K562 (cell line): ENCODE data around the gene VPS9D1. TPM values are rescaled to one million over a fixed set of nuclear protein-coding genes. Genes with fewer than 3 reads are reported as not detected.
A peak's percentile ranks its signal among the peaks of the same experiment; 100 is the strongest.

Experiments used
- ATAC-seq: fragments of 200-7000 bp; cut with Tn5 transposase; 3 replicates; pipeline ENCODE4 v1.9.1; 2020; ENCODE audit warnings: moderate library complexity
- BruUV-seq: library from RNA; stranded (reverse); fragments of 400-500 nt; replicated peaks from 2 replicates; lab custom pipeline; 2021; lab: Mats Ljungman, UMichigan
- CTCF ChIA-PET: fragments of 300-600 bp; formaldehyde crosslinking; extraction: SDS; loops from one replicate; lab custom pipeline; 2021; ENCODE audit warnings: low intra/inter-chr PET ratio; lab: Yijun Ruan, JAX
- POLR2A ChIA-PET: fragments of 300-600, 350-650 bp; sonication (Branson Sonifier 250); formaldehyde crosslinking; extraction: SDS; loops from one replicate; lab custom pipeline; 2021; ENCODE audit warnings: antibody characterized with exemption, inconsistent platforms; lab: Yijun Ruan, JAX
- DNase-seq, 4 experiments: peaks; one replicate each; pipeline versions ENCODE4 v3.0.0 to v3.0.0-alpha.2; 2011 to 2018; ENCODE audit warnings: low spot score in 3 of 4, mixed read lengths in 3 of 4; ENCODE audit errors: extremely low read depth in 1 of 4
- FAIRE-seq: peaks from 2 replicates; lab custom pipeline; 2011; peaks lifted over from hg19 to GRCh38; lab: Jason Lieb, UNC
- H2AFZ ChIP-seq: 2 replicates; pipeline ENCODE4 v1.6.0; 2011; ENCODE audit warnings: low read depth, low read length, control low read depth, inconsistent platforms
- H3K27ac ChIP-seq: fragments of 200-600 bp; 3 replicates; pipeline ENCODE4 v1.8.0; 2011; ENCODE audit warnings: low read depth, mild to moderate bottlenecking, control low read depth, inconsistent platforms, low read length, moderate library complexity, mixed read lengths; ENCODE audit errors: extremely low read depth
- H3K27me3 ChIP-seq, 2 experiments: fragments of 300-600 bp in 1 of 2; 2 replicates in 1 of 2; 3 replicates in 1 of 2; pipeline versions ENCODE4 v1.6.0 to v1.8.0; 2011; ENCODE audit warnings: inconsistent platforms in 2 of 2, low read length in 2 of 2, mild to moderate bottlenecking in 1 of 2, mixed read lengths in 1 of 2, moderate library complexity in 1 of 2; ENCODE audit not compliant: control insufficient read depth in 2 of 2, insufficient read depth in 2 of 2
- H3K36me3 ChIP-seq: fragments of 300-600 bp; 3 replicates; pipeline ENCODE4 v1.8.0; 2011; ENCODE audit warnings: mild to moderate bottlenecking, low read length, inconsistent platforms; ENCODE audit not compliant: control insufficient read depth, insufficient read depth
- H3K4me1 ChIP-seq, 2 experiments: fragments of 200-600 bp in 1 of 2; replicated peaks in 1 of 2; 2 replicates in 1 of 2; 3 replicates in 1 of 2; pipeline versions ENCODE4 v1.5.1 to v1.8.0; 2011; ENCODE audit warnings: inconsistent platforms in 2 of 2, low read length in 2 of 2, mild to moderate bottlenecking in 1 of 2, mixed read lengths in 1 of 2, moderate library complexity in 1 of 2; ENCODE audit not compliant: control insufficient read depth in 2 of 2, insufficient read depth in 2 of 2
- H3K4me2 ChIP-seq: 2 replicates; pipeline ENCODE4 v1.6.1; 2011; ENCODE audit warnings: low read length, control low read depth, inconsistent platforms, mixed read lengths; ENCODE audit not compliant: insufficient read depth
- H3K4me3 ChIP-seq: fragments of 200-600 bp; sonication (generic), shearing (Covaris generic); 2 replicates; pipeline ENCODE4 v1.5.1; 2016; ENCODE audit warnings: control low read depth, inconsistent platforms
- H3K79me2 ChIP-seq: fragments of 200-600 bp; 3 replicates; pipeline ENCODE4 v1.8.0; 2011; ENCODE audit warnings: low read length, inconsistent platforms; ENCODE audit not compliant: control insufficient read depth, insufficient read depth
- H3K9ac ChIP-seq, 2 experiments: 2 replicates each; pipeline versions ENCODE4 v1.6.0 to v1.6.1; 2011; ENCODE audit warnings: low read depth in 2 of 2, low read length in 2 of 2, control low read depth in 1 of 2, inconsistent platforms in 1 of 2, mild to moderate bottlenecking in 1 of 2, mixed read lengths in 1 of 2; ENCODE audit not compliant: insufficient read depth in 1 of 2
- H3K9me1 ChIP-seq: one replicate; pipeline ENCODE4 v1.6.0; 2011; ENCODE audit warnings: inconsistent platforms, mild to moderate bottlenecking, low read length, moderate library complexity; ENCODE audit not compliant: control insufficient read depth, insufficient read depth
- H3K9me3 ChIP-seq: replicated peaks from 2 replicates; pipeline ENCODE4 v1.5.1; 2011; ENCODE audit warnings: low read depth, low read length, inconsistent platforms; ENCODE audit not compliant: control insufficient read depth, insufficient read depth
- H4K20me1 ChIP-seq: replicated peaks from 2 replicates; pipeline ENCODE4 v1.6.1; 2011; ENCODE audit warnings: low read length, inconsistent platforms, mixed read lengths; ENCODE audit not compliant: control insufficient read depth, insufficient read depth
- CBFA2T3 ChIP-seq: fragments of 450-650 bp; IDR thresholded peaks from 2 replicates; pipeline ENCODE4 v1.6.1; 2017
- CEBPB ChIP-seq: fragments of 450-650 bp; IDR thresholded peaks from 2 replicates; pipeline ENCODE4 v1.6.1; 2016; ENCODE audit warnings: missing genetic modification characterization, missing compliant biosample characterization
- DIDO1 ChIP-seq: fragments of 450-650 bp; IDR thresholded peaks from 2 replicates; pipeline ENCODE4 v1.6.1; 2016; ENCODE audit warnings: low read depth, missing biosample characterization, missing genetic modification characterization
- FOSL1 ChIP-seq: fragments of 200-800 bp; sonication (Bioruptor generic); conservative IDR thresholded peaks from 2 replicates; pipeline ENCODE4 v1.6.1; 2016; ENCODE audit warnings: missing genetic modification characterization, missing compliant biosample characterization
- NFIC ChIP-seq: fragments of 450-650 bp; IDR thresholded peaks from 2 replicates; pipeline ENCODE4 v1.6.1; 2017; ENCODE audit warnings: mild to moderate bottlenecking, inconsistent platforms
- PCBP1 ChIP-seq: fragments of 200-400 bp; formaldehyde crosslinking; IDR thresholded peaks from 2 replicates; pipeline ENCODE4 v1.6.1; 2018; ENCODE audit warnings: mild to moderate bottlenecking, low read depth, low read length; ENCODE audit not compliant: poor library complexity, severe bottlenecking
- POLR2G ChIP-seq: fragments of 200-400 bp; formaldehyde crosslinking; IDR thresholded peaks from 2 replicates; pipeline ENCODE4 v1.6.1; 2017; ENCODE audit warnings: low read depth, mild to moderate bottlenecking, antibody characterized with exemption, low read length, moderate library complexity
- RBFOX2 ChIP-seq: fragments of 200-400 bp; formaldehyde crosslinking; IDR thresholded peaks from 2 replicates; pipeline ENCODE4 v1.6.1; 2017; ENCODE audit warnings: low read depth, mild to moderate bottlenecking, low read length, moderate library complexity
- RBM22 ChIP-seq: fragments of 200-400 bp; formaldehyde crosslinking; IDR thresholded peaks from 2 replicates; pipeline ENCODE4 v1.6.1; 2018; ENCODE audit warnings: low read length, low read depth; ENCODE audit not compliant: poor library complexity, severe bottlenecking
- TAF9B ChIP-seq: fragments of 450-650 bp; IDR thresholded peaks from 2 replicates; pipeline ENCODE4 v1.6.1; 2018; ENCODE audit warnings: mild to moderate bottlenecking; ENCODE audit not compliant: partially characterized antibody
- YBX1 ChIP-seq: fragments of 450-650 bp; IDR thresholded peaks from 2 replicates; pipeline ENCODE4 v1.7.1; 2016; ENCODE audit warnings: mild to moderate bottlenecking
- ZBTB7A ChIP-seq: IDR thresholded peaks from 2 replicates; pipeline ENCODE4 v1.6.1; 2011; ENCODE audit warnings: low read depth, mild to moderate bottlenecking, low read length, moderate library complexity, borderline replicate concordance; ENCODE audit not compliant: control insufficient read depth
- ZNF165 ChIP-seq: fragments of 250-450 bp; sonication (Bioruptor Pico); IDR thresholded peaks from 2 replicates; pipeline ENCODE4 v1.4.0; 2020; ENCODE audit warnings: borderline replicate concordance
- WGBS: fragments of 100-300 bp; shearing (Covaris generic); methylation state at CpG from one replicate; pipeline ENCODE4 v1.1.6; 2016; ENCODE audit warnings: low coverage, mixed read lengths; ENCODE audit not compliant: insufficient coverage; ENCODE audit errors: missing lambda C conversion rate; 5-methylcytosine and 5-hydroxymethylcytosine counted together
- in situ Hi-C: fragments of 300-500 bp; cut with MboI; formaldehyde crosslinking; loops from 4 replicates; pipeline ENCODE4 v1.15.0; 2018; ENCODE audit warnings: inconsistent platforms, mixed read lengths
- intact Hi-C: fragments of 100-400 bp; cut with micrococcal nuclease; formaldehyde crosslinking; loops from 2 replicates; pipeline ENCODE4 v1.14.2; 2022
- polyA plus RNA-seq, 8 experiments: library from polyadenylated mRNA; depleted of rRNA in 4 of 8; stranded (reverse) in 5 of 8; unstranded in 3 of 8; fragments of >200 nt; fragmentation: Nextera tagmentation in 2 of 8; fragmentation: Illumina TruSeq in 1 of 8; extraction: Ambion mirVana in 2 of 8; extraction: Trizol in 1 of 8; gene quantifications; 2 replicates each; pipeline versions ENCODE4 v1.2.1 to v1.2.3, GENCODE V29; 2011 to 2014; ENCODE audit warnings: inconsistent platforms in 1 of 8, missing spikeins in 1 of 8
- total RNA-seq, 7 experiments: library from RNA; depleted of rRNA in 6 of 7; stranded (reverse); fragments of >200 nt in 6 of 7; fragmentation: Illumina TruSeq in 2 of 7; extraction: Trizol in 2 of 7; gene quantifications; 2 replicates each; pipeline versions ENCODE4 v1.2.1 to v1.2.3, GENCODE V29; 2011 to 2021; ENCODE audit warnings: low replicate concordance in 1 of 7

Gene VPS9D1
- total and polyA plus RNA-seq, 9 of the 15 experiments (the other 6 are each of a cell fraction or from before 2014, with no cell fraction given) = 0.33 to 3.1 (median 1.1) TPM

- TF ChIP-seq FOSL1 (no peak), CEBPB (tag) (no peak), TAF9B (no peak), YBX1 (no peak), CBFA2T3 (no peak), ZNF165 (no peak)
Measured at GRCh38 chr16:89697616-89698331, 22.9 kb downstream of the VPS9D1 start (continued).

DNA sequence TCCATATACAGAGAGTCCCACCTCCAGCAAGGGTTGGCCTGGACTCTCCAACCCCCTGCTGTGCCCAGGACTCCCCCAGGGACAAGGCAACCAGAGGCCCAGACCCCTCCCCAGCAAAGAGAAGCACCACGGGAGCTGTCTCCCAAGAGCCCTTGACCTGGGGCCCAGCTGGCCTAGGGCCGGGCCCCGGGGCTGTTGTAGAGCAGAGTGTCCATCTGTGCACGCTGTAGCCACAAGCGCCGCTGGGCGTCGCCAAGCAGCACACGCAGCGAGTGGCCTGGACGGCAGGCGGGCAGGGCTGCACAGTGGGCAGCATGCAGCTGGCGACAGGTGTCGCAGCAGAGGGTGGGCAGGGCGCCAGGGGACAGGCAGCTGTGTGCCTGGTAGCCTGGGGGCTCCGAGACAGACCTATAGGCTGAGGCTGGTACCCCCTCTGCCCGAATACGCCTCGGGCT lies 23.5 kb downstream of the VPS9D1 start:
- in situ Hi-C loops (no loop called here), intact Hi-C loops (no loop called here)
- peaks cover 11% of the 10 kb centered on the region for H3K9me1 ChIP-seq
- H3K27me3 ChIP-seq = no peaks in the 10 kb centered on the region
- H2AFZ ChIP-seq = no peak overlapping the region
- CTCF ChIA-PET = interaction anchor here (0.6 kb wide), 1 partner anchor 166 kb away, joined by 3 read pairs; no protein-coding TSS in a partner anchor
- DNase-seq (peak in 1 of 4 experiments; percentile 14), ATAC-seq (no peak), FAIRE-seq (no peak)
- H3K4me1 ChIP-seq = peaks cover 9 to 73% of the 10 kb centered on the region in 2 experiments
- no peak overlapping the region for H3K4me2 ChIP-seq
- no peaks in the 10 kb centered on the region for H3K9me3 ChIP-seq
- peaks cover 57% of the 10 kb centered on the region; the same call in 2 of the 3 replicates for H3K36me3 ChIP-seq
- H3K9ac ChIP-seq = peak overlapping the region in 1 of 2 experiments; percentile 37; a peak in 1 of 4 replicates
- BruUV-seq = no TSS peak
- 96% methylated on average over 18 of the region's 19 CpGs for WGBS
- POLR2A ChIA-PET = interaction anchor here (0.6 to 1.7 kb wide), 5 partner anchors 8 to 167 kb away, joined by 3 to 9 read pairs (median 3); partner anchors contain the start of gene CDK10
- peaks cover 4% of the 10 kb centered on the region; the same call in 1 of the 2 replicates for H4K20me1 ChIP-seq
- H3K79me2 ChIP-seq = peaks cover 9% of the 10 kb centered on the region
- no peak overlapping the region for H3K4me3 ChIP-seq
- no peak overlapping the region for H3K27ac ChIP-seq
- peak; percentile 32 for TF ChIP-seq RBM22
- no peak for TF ChIP-seq DIDO1
- peak; percentile 64 for TF ChIP-seq POLR2G
- peak; percentile 20; the same call in 1 of the 2 replicates for TF ChIP-seq NFIC
- peak; percentile 5; the same call in 1 of the 2 replicates for TF ChIP-seq RBFOX2
- TF ChIP-seq PCBP1 = no peak
- 0 out of 2 replicates have a peak, but pooled peaks have one; percentile 22 for TF ChIP-seq ZBTB7A
